ENCODE measurements around the gene DOCK6.

Gene DOCK6

GRCh38 chr19:11208561-11209471, 53.5 kb downstream of the DOCK6 start (continued):
- TF ChIP-seq TSHZ2 (CRISPR knock-in tag; IDR thresholded peaks at IDR 0.05): no peak
- TF ChIP-seq ZNF70 (CRISPR knock-in tag; IDR thresholded peaks at IDR 0.05): no peak
- no peak for TF ChIP-seq GLIS3 (CRISPR knock-in tag; IDR thresholded peaks at IDR 0.05)

GRCh38 chr19:11205939-11206570, 56.3 kb downstream of the DOCK6 start:
- TF ChIP-seq ZFP3 (CRISPR knock-in tag; IDR thresholded peaks at IDR 0.05) (no peak), POU6F1 (CRISPR knock-in tag; IDR thresholded peaks at IDR 0.05; ENCODE audit: borderline replicate concordance, low read depth) (no peak), PPARA (CRISPR knock-in tag; IDR thresholded peaks at IDR 0.05; ENCODE audit: borderline replicate concordance) (no peak), BACH2 (CRISPR knock-in tag; IDR thresholded peaks at IDR 0.05; ENCODE audit: borderline replicate concordance) (no peak), ZNF565 (CRISPR knock-in tag; conservative IDR thresholded peaks at IDR 0.05; ENCODE audit: low read depth) (no peak), CSDC2 (CRISPR knock-in tag; IDR thresholded peaks at IDR 0.05) (no peak), ZFP30 (CRISPR knock-in tag; IDR thresholded peaks at IDR 0.05) (no peak), OSR1 (CRISPR knock-in tag; IDR thresholded peaks at IDR 0.05) (no peak), ZNF70 (CRISPR knock-in tag; IDR thresholded peaks at IDR 0.05) (no peak), TSHZ2 (CRISPR knock-in tag; IDR thresholded peaks at IDR 0.05) (no peak), CREB5 (CRISPR knock-in tag; IDR thresholded peaks at IDR 0.05; ENCODE audit: low read depth) (no peak), TCF4 (CRISPR knock-in tag; IDR thresholded peaks at IDR 0.05; ENCODE audit: borderline replicate concordance) (no peak), SNAI2 (CRISPR knock-in tag; IDR thresholded peaks at IDR 0.05) (no peak), ESRRG (CRISPR knock-in tag; IDR thresholded peaks at IDR 0.05) (no peak), ISL1 (CRISPR knock-in tag; IDR thresholded peaks at IDR 0.05) (no peak)
- ATAC-seq: no peak

GRCh38 chr19:11204943-11205349, 57.4 kb downstream of the DOCK6 start:
- TF ChIP-seq ZNF70 (CRISPR knock-in tag; IDR thresholded peaks at IDR 0.05) (peak; percentile 51; the same call in 1 of the 2 replicates), ARNTL (CRISPR knock-in tag; IDR thresholded peaks at IDR 0.05; ENCODE audit: borderline replicate concordance, low read depth) (no peak)
- ATAC-seq: no peak

- no peak for ATAC-seq
- no peak for TF ChIP-seq POU6F1 (CRISPR knock-in tag; IDR thresholded peaks at IDR 0.05; ENCODE audit: borderline replicate concordance, low read depth)
- TF ChIP-seq ZFP3 (CRISPR knock-in tag; IDR thresholded peaks at IDR 0.05): peak; percentile 89
Observed at GRCh38 chr19:11204076-11204602, 58.2 kb downstream of the DOCK6 start.

All from SK-N-SH treated with all-trans-retinoic acid at 6 μM for 48 hours (cell line).